ENCODE measurements around the gene CDK2.

Gene CDK2

DNA sequence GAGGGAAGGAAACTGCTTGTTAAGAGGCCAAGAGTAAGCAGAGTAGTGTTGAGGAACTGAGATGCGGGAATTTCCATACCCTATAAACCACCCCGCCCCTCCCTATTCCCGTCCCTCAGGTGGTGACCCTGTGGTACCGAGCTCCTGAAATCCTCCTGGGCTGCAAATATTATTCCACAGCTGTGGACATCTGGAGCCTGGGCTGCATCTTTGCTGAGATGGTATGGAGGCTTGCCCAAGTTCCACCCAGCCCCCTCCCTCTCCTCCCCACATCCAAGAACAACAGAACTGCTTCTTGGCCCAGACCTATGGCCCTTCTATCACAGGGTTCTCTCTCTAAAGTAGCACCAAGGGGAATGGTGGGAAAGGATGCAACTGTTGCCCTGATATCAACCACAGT is 2.7 kb downstream of the CDK2 start:
- no peak for DNase-seq (ENCODE audit: extremely low spot score)
- CTCF ChIA-PET: interaction anchor here (1.4 kb wide), 1 partner anchor 27 kb away, joined by 6 read pairs; no protein-coding TSS in a partner anchor
- TF ChIP-seq L3MBTL2 (conservative IDR thresholded peaks at IDR 0.05) (no peak), NFRKB (IDR thresholded peaks at IDR 0.05) (no peak), SP1 (IDR thresholded peaks at IDR 0.05) (no peak), LEF1 (IDR thresholded peaks at IDR 0.05; ENCODE audit: borderline replicate concordance) (no peak), FOXA1 (IDR thresholded peaks at IDR 0.05) (no peak), CTBP1 (IDR thresholded peaks at IDR 0.05; ENCODE audit: borderline replicate concordance) (no peak), FOXM1 (IDR thresholded peaks at IDR 0.05; ENCODE audit: borderline replicate concordance) (no peak), BHLHE40 (IDR thresholded peaks at IDR 0.05; ENCODE audit: borderline replicate concordance) (no peak), SUZ12 (IDR thresholded peaks at IDR 0.05) (no peak), FOXK2 (IDR thresholded peaks at IDR 0.05) (no peak)
- POLR2A ChIA-PET: interaction anchor here (1.0 kb wide), 1 partner anchor 13 kb away, joined by 3 read pairs; no protein-coding TSS in a partner anchor

DNA sequence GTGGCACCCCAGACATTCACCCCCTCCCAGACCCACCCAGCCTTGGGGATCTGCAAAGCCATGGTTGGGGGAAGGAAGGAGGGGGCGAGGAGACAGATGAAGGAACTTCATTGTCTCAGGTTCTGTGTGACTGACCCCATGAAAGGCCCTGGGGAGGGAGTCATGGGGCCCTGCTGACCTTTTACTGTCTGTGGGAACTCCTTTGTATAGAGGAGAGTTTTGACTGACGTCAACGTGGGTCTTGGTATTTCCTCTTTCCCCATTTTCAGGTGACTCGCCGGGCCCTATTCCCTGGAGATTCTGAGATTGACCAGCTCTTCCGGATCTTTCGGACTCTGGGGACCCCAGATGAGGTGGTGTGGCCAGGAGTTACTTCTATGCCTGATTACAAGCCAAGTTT is 4.1 kb downstream of the CDK2 start:
- no peak for DNase-seq (ENCODE audit: extremely low spot score)
- TF ChIP-seq SUZ12 (IDR thresholded peaks at IDR 0.05) (no peak), TARDBP (IDR thresholded peaks at IDR 0.05) (no peak)
- POLR2A ChIA-PET: interaction anchor here (0.9 kb wide), 1 partner anchor 153 kb away, joined by 3 read pairs; the partner anchor contains the start of gene SARNP
- CTCF ChIA-PET: no interaction called here

DNA sequence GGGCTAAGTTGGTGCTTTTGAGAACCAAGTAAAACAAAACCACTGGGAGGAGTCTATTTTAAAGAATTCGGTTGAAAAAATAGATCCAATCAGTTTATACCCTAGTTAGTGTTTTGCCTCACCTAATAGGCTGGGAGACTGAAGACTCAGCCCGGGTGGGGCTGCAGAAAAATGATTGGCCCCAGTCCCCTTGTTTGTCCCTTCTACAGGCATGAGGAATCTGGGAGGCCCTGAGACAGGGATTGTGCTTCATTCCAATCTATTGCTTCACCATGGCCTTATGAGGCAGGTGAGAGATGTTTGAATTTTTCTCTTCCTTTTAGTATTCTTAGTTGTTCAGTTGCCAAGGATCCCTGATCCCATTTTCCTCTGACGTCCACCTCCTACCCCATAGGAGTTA is 5.4 kb downstream of the CDK2 start:
- DNase-seq (ENCODE audit: extremely low spot score): no peak
- CTCF ChIA-PET: interaction anchor here (0.7 kb wide), 1 partner anchor 57 kb away, joined by 4 read pairs; no protein-coding TSS in a partner anchor
- POLR2A ChIA-PET: no interaction called here
- no peak for TF ChIP-seq SP1 (IDR thresholded peaks at IDR 0.05)
- no peak for TF ChIP-seq FOXK2 (IDR thresholded peaks at IDR 0.05)
- no peak for TF ChIP-seq FOXM1 (IDR thresholded peaks at IDR 0.05; ENCODE audit: borderline replicate concordance)
- TF ChIP-seq FOXA1 (IDR thresholded peaks at IDR 0.05): no peak
- no peak for TF ChIP-seq BHLHE40 (IDR thresholded peaks at IDR 0.05; ENCODE audit: borderline replicate concordance)
- TF ChIP-seq ARNT (IDR thresholded peaks at IDR 0.05): no peak
- no peak for TF ChIP-seq LEF1 (IDR thresholded peaks at IDR 0.05; ENCODE audit: borderline replicate concordance)
- no peak for TF ChIP-seq NFRKB (IDR thresholded peaks at IDR 0.05)
- TF ChIP-seq TARDBP (IDR thresholded peaks at IDR 0.05): no peak
- no peak for TF ChIP-seq ELF4 (IDR thresholded peaks at IDR 0.05)
- TF ChIP-seq, protein P1, sequence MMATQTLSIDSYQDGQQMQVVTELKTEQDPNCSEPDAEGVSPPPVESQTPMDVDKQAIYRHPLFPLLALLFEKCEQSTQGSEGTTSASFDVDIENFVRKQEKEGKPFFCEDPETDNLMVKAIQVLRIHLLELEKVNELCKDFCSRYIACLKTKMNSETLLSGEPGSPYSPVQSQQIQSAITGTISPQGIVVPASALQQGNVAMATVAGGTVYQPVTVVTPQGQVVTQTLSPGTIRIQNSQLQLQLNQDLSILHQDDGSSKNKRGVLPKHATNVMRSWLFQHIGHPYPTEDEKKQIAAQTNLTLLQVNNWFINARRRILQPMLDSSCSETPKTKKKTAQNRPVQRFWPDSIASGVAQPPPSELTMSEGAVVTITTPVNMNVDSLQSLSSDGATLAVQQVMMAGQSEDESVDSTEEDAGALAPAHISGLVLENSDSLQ (IDR thresholded peaks at IDR 0.05): no peak
- TF ChIP-seq L3MBTL2 (conservative IDR thresholded peaks at IDR 0.05): no peak
- no peak for TF ChIP-seq SUZ12 (IDR thresholded peaks at IDR 0.05)
- no peak for TF ChIP-seq CTBP1 (IDR thresholded peaks at IDR 0.05; ENCODE audit: borderline replicate concordance)
- no peak for TF ChIP-seq ZNF384 (IDR thresholded peaks at IDR 0.05)
- no peak for TF ChIP-seq HDGF (IDR thresholded peaks at IDR 0.05; ENCODE audit: borderline replicate concordance)

DNA sequence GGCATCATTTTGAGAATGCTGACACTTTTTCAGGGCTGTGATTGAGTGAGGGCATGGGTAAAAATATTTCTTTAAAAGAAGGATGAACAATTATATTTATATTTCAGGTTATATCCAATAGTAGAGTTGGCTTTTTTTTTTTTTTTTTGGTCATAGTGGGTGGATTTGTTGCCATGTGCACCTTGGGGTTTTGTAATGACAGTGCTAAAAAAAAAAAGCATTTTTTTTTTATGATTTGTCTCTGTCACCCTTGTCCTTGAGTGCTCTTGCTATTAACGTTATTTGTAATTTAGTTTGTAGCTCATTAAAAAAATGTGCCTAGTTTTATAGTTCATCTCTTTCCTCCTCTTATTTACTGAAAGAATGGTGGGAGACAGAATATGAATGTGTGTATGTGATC is 5.8 kb downstream of the CDK2 start:
- no peak for DNase-seq (ENCODE audit: extremely low spot score)
- ChIA-PET POLR2A (no interaction called here), CTCF (interaction anchor here (0.7 kb wide), 1 partner anchor 57 kb away, joined by 4 read pairs; no protein-coding TSS in a partner anchor)
- TF ChIP-seq BHLHE40 (IDR thresholded peaks at IDR 0.05; ENCODE audit: borderline replicate concordance) (no peak), FOXM1 (IDR thresholded peaks at IDR 0.05; ENCODE audit: borderline replicate concordance) (no peak), SP1 (IDR thresholded peaks at IDR 0.05) (no peak)

DNA sequence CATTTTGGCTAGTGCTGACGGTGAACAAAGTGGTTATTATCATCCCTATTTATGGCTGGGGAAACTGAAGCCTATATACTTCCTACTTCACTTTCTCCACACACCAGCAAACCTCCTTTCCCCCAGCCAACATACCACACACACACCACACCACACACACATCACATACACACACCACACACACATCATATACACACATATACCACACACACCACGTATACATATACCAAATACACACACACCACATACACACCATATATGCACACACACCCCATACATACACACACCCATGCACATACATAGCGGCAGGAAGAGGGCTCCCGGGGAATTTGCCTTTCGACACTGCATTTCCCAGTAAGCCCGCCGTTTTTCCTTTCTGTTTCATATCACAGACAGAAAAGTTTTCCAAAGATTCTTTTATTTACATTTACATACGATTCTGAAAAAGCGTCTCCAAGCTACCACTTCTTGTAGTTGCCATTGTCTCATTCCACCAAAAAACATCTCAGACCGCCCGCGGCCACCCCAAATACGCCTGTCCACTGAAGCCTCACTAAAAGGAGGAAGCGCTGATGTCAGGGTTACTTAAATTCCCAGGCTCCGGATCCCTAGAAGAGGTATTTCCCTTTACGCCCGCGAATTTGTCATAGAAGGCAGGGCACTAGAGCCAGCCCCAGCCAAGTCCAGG is 6.4 kb downstream of the CDK2 start:
- ChIA-PET POLR2A (interaction anchor here (0.7 to 2.2 kb wide), 26 partner anchors 10 to 664 kb away, joined by 3 to 26 read pairs (median 5); partner anchors contain the start of genes DNAJC14, ORMDL2, PA2G4 and PYM1), CTCF (interaction anchor here (0.7 to 2.2 kb wide), 3 partner anchors 23 to 57 kb away, joined by 4 to 9 read pairs (median 5); no protein-coding TSS in a partner anchor)
- TF ChIP-seq, protein P1 (IDR thresholded peaks at IDR 0.05): no peak
- TF ChIP-seq ARNT (IDR thresholded peaks at IDR 0.05): no peak
- TF ChIP-seq FOXM1 (IDR thresholded peaks at IDR 0.05; ENCODE audit: borderline replicate concordance): no peak
- TF ChIP-seq FOXK2 (IDR thresholded peaks at IDR 0.05): no peak
- no peak for TF ChIP-seq CTBP1 (IDR thresholded peaks at IDR 0.05; ENCODE audit: borderline replicate concordance)
- TF ChIP-seq NFRKB (IDR thresholded peaks at IDR 0.05): no peak
- TF ChIP-seq FOXA1 (IDR thresholded peaks at IDR 0.05): no peak
- no peak for TF ChIP-seq LEF1 (IDR thresholded peaks at IDR 0.05; ENCODE audit: borderline replicate concordance)
- no peak for TF ChIP-seq SUZ12 (IDR thresholded peaks at IDR 0.05)
- no peak for TF ChIP-seq ZNF384 (IDR thresholded peaks at IDR 0.05)
- TF ChIP-seq SP1 (IDR thresholded peaks at IDR 0.05): no peak
- TF ChIP-seq L3MBTL2 (conservative IDR thresholded peaks at IDR 0.05): no peak
- TF ChIP-seq BHLHE40 (IDR thresholded peaks at IDR 0.05; ENCODE audit: borderline replicate concordance): no peak
- TF ChIP-seq HDGF (IDR thresholded peaks at IDR 0.05; ENCODE audit: borderline replicate concordance): no peak
- TF ChIP-seq TARDBP (IDR thresholded peaks at IDR 0.05): no peak
- no peak for TF ChIP-seq ELF4 (IDR thresholded peaks at IDR 0.05)
- no peak for DNase-seq (ENCODE audit: extremely low spot score)

DNA sequence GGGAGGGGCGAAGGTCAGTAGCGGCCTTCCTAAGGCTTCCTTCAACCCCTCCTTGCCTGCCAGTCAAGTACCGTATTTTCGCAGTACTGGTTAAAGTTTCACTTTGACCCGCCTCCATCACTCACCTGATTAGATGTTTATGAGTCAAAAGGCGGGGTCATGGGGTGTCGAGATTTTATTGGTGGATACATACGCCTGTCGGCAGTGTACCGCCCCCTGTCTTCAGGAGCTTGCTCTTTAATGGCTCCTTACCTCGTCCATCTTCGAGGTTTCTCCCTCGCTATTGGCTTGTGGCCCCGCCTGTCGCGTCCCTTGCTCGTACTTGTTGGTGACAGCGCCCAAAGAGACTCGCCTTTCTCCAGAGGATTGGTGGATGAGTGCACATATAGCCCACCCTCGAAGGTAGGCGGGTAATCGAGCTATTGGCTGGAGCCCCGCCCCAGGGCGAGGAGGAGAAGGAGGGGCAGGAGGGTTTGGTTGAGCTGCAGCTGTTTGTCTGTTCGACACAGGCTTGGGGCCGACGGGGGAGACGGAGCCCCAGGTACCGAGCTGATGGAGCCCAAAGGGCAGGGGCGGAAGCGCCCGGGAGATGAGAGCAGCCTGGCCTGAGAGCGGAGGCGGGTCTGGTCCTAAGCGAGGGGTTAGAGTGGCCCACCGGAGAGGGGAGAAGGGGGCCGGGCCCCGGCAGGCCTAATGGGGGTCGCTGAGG is 7.1 kb downstream of the CDK2 start, which contains the start of gene RAB5B:
Gene RAB5B, plus strand, starts transcription at position 480 of the 709 bp plus-strand sequence. CDS start 12,883 bp downstream, outside the sequence.
- POLR2A ChIA-PET: interaction anchor here (0.7 to 2.2 kb wide), 33 partner anchors 9 to 663 kb away, joined by 3 to 26 read pairs (median 4); partner anchors contain the start of genes DNAJC14, ORMDL2, PA2G4 and PYM1
- peak; percentile 94 for DNase-seq (ENCODE audit: extremely low spot score)
- CTCF ChIA-PET: interaction anchor here (0.9 to 2.2 kb wide), 3 partner anchors 22 to 235 kb away, joined by 3 to 9 read pairs (median 5); no protein-coding TSS in a partner anchor
- TF ChIP-seq ZNF384 (IDR thresholded peaks at IDR 0.05) (no peak), HDGF (IDR thresholded peaks at IDR 0.05; ENCODE audit: borderline replicate concordance) (no peak), FOXK2 (IDR thresholded peaks at IDR 0.05) (no peak), ARNT (IDR thresholded peaks at IDR 0.05) (no peak), CTBP1 (IDR thresholded peaks at IDR 0.05; ENCODE audit: borderline replicate concordance) (no peak), ELF4 (IDR thresholded peaks at IDR 0.05) (no peak), SP1 (IDR thresholded peaks at IDR 0.05) (peak; percentile 92), FOXA1 (IDR thresholded peaks at IDR 0.05) (no peak), BHLHE40 (IDR thresholded peaks at IDR 0.05; ENCODE audit: borderline replicate concordance) (no peak), TARDBP (IDR thresholded peaks at IDR 0.05) (no peak), L3MBTL2 (conservative IDR thresholded peaks at IDR 0.05) (no peak), SUZ12 (IDR thresholded peaks at IDR 0.05) (no peak), NFRKB (IDR thresholded peaks at IDR 0.05) (no peak), FOXM1 (IDR thresholded peaks at IDR 0.05; ENCODE audit: borderline replicate concordance) (no peak), LEF1 (IDR thresholded peaks at IDR 0.05; ENCODE audit: borderline replicate concordance) (no peak)
- TF ChIP-seq, protein P1 (IDR thresholded peaks at IDR 0.05): peak; percentile 100
